NT2/D1 (cell line): ENCODE measurements around the gene SIK2.

Experiments used
- YY1 ChIP-seq: IDR thresholded peaks from 2 replicates; pipeline ENCODE4 v1.6.1; 2011; ENCODE audit not compliant: insufficient read length, insufficient read depth
- ZNF274 ChIP-seq: IDR thresholded peaks from 2 replicates; pipeline ENCODE4 v1.6.1; 2011; ENCODE audit warnings: mild to moderate bottlenecking, low read depth, low read length

DNA sequence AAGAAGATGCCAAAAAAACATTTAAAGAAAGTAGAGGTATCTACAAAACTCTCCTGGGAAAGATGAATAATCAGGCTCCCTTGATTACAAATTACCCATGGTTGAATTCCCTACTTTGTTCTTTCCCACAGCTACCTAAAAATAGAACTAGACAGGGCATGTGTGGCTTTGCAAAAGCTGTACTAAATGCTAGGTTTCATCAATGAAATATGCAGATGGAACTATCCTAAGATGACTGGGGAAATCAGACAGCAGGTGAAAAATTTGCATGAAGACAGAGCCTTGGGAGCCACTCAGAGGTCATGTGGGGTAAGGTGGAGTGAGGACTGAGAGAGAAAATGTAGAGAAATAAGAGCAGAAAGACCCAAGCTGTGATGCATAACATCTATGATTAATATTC lies 47.0 kb upstream of the SIK2 start:
- TF ChIP-seq ZNF274, result no peak
- no peak for TF ChIP-seq YY1
